ENCODE measurements around the gene ASNSD1.

DNA sequence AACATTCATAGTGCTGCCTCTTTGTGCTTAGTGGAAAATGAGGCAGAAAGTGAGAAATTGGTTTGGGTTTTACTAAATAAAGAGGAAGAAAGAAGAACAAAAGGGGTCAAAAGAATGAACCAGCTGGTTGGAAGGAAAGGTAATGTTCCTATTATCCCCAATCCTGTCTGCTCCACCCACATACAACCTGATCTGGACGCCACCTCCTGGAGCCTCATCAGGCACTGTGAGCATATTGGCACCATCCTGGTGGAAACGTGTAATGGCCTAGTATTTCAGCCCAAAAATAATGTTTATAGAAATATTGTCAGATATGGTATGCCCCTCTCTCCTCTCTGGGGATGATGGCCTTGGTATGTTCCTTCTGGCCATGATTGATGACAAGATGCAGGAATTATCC lies 35.6 kb upstream of the ASNSD1 start:
- no peak for TF ChIP-seq CTCF (IDR thresholded peaks at IDR 0.05)
- TF ChIP-seq POLR2A (IDR thresholded peaks at IDR 0.05): no peak

Measured in right lobe of liver (tissue), 4 donors.